ENCODE data around the gene ACBD5.
A peak's percentile ranks its signal among the peaks of the same experiment; 100 is the strongest.

ACBD5 gene

DNA sequence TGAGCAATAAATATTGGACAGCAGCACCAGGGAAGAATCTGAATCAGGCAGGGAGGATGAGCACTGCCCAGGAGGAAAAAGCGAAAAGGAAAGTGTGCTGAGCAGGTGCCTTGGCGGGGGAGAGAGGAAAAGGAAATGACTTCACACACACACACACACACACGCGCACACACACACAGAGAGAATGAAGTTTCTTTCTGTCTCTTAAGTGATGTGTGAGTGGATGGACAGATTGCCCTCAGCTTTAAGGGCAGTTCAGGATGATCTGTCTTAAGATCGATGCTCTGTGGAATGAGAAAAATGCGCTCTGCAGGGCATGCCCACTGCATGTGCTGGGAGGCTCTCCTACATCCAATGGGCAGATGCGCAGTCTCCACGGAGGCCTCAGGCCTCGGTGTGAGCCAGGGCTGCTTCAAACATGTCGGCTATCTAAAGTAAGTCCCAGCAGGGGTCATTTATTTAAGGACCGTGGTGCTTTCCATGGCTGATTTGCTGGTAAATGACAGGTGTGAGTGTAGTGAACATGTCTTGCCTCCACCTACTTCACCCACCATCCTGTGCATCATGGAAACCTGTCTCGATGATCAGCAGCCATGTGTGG, 2.5 kb upstream of the ACBD5 start (continued):
- no peak for TF ChIP-seq ZNF354C (tag by site-specific recombination; IDR thresholded peaks at IDR 0.05; ENCODE audit: borderline replicate concordance, low read depth)
- no peak for TF ChIP-seq ZNF830 (tag by site-specific recombination; IDR thresholded peaks at IDR 0.05; ENCODE audit: low read depth)
- 0 out of 2 replicates have a peak, but pooled peaks have one; percentile 16 for TF ChIP-seq SP7 (tag by site-specific recombination; IDR thresholded peaks at IDR 0.05)
- no peak for TF ChIP-seq ZSCAN16 (tag by site-specific recombination; IDR thresholded peaks at IDR 0.05)
- peak; percentile 21; the same call in 1 of the 2 replicates for TF ChIP-seq ZXDB (tag by site-specific recombination; IDR thresholded peaks at IDR 0.05)
- TF ChIP-seq ZNF184 (tag by site-specific recombination; IDR thresholded peaks at IDR 0.05), result no peak
- no peak for TF ChIP-seq ZNF837 (tag by site-specific recombination; IDR thresholded peaks at IDR 0.05)
- no peak for TF ChIP-seq ZNF416 (tag by site-specific recombination; IDR thresholded peaks at IDR 0.05)
- TF ChIP-seq ZNF544 (tag by site-specific recombination; IDR thresholded peaks at IDR 0.05), result no peak
- no peak for TF ChIP-seq ZNF341 (tag by site-specific recombination; IDR thresholded peaks at IDR 0.05; ENCODE audit: low read depth)
- no peak for TF ChIP-seq ZNF121 (tag by site-specific recombination; IDR thresholded peaks at IDR 0.05)
- TF ChIP-seq, protein P1, sequence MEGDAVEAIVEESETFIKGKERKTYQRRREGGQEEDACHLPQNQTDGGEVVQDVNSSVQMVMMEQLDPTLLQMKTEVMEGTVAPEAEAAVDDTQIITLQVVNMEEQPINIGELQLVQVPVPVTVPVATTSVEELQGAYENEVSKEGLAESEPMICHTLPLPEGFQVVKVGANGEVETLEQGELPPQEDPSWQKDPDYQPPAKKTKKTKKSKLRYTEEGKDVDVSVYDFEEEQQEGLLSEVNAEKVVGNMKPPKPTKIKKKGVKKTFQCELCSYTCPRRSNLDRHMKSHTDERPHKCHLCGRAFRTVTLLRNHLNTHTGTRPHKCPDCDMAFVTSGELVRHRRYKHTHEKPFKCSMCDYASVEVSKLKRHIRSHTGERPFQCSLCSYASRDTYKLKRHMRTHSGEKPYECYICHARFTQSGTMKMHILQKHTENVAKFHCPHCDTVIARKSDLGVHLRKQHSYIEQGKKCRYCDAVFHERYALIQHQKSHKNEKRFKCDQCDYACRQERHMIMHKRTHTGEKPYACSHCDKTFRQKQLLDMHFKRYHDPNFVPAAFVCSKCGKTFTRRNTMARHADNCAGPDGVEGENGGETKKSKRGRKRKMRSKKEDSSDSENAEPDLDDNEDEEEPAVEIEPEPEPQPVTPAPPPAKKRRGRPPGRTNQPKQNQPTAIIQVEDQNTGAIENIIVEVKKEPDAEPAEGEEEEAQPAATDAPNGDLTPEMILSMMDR (tag by site-specific recombination; IDR thresholded peaks at IDR 0.05), result no peak
- TF ChIP-seq ZNF488 (tag by site-specific recombination; IDR thresholded peaks at IDR 0.05), result no peak
- TF ChIP-seq ZNF48 (tag by site-specific recombination; IDR thresholded peaks at IDR 0.05), result no peak
- no peak for TF ChIP-seq ZNF433 (tag by site-specific recombination; IDR thresholded peaks at IDR 0.05; ENCODE audit: low read depth)
- TF ChIP-seq, protein P2, sequence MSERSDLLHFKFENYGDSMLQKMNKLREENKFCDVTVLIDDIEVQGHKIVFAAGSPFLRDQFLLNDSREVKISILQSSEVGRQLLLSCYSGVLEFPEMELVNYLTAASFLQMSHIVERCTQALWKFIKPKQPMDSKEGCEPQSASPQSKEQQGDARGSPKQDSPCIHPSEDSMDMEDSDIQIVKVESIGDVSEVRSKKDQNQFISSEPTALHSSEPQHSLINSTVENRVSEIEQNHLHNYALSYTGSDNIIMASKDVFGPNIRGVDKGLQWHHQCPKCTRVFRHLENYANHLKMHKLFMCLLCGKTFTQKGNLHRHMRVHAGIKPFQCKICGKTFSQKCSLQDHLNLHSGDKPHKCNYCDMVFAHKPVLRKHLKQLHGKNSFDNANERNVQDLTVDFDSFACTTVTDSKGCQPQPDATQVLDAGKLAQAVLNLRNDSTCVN (tag by site-specific recombination; optimal IDR thresholded peaks at IDR 0.05), result peak; percentile 38
- TF ChIP-seq ZNF677 (tag by site-specific recombination; IDR thresholded peaks at IDR 0.05), result no peak
- TF ChIP-seq, protein P3, sequence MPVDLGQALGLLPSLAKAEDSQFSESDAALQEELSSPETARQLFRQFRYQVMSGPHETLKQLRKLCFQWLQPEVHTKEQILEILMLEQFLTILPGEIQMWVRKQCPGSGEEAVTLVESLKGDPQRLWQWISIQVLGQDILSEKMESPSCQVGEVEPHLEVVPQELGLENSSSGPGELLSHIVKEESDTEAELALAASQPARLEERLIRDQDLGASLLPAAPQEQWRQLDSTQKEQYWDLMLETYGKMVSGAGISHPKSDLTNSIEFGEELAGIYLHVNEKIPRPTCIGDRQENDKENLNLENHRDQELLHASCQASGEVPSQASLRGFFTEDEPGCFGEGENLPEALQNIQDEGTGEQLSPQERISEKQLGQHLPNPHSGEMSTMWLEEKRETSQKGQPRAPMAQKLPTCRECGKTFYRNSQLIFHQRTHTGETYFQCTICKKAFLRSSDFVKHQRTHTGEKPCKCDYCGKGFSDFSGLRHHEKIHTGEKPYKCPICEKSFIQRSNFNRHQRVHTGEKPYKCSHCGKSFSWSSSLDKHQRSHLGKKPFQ (tag by site-specific recombination; IDR thresholded peaks at IDR 0.05), result peak; percentile 91
- TF ChIP-seq ZNF473 (tag by site-specific recombination; IDR thresholded peaks at IDR 0.05), result no peak
- no peak for TF ChIP-seq ZNF747 (tag by site-specific recombination; IDR thresholded peaks at IDR 0.05)
- no peak for TF ChIP-seq ZNF530 (tag by site-specific recombination; IDR thresholded peaks at IDR 0.05; ENCODE audit: low read depth)
- TF ChIP-seq, protein P4, sequence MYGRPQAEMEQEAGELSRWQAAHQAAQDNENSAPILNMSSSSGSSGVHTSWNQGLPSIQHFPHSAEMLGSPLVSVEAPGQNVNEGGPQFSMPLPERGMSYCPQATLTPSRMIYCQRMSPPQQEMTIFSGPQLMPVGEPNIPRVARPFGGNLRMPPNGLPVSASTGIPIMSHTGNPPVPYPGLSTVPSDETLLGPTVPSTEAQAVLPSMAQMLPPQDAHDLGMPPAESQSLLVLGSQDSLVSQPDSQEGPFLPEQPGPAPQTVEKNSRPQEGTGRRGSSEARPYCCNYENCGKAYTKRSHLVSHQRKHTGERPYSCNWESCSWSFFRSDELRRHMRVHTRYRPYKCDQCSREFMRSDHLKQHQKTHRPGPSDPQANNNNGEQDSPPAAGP (tag by site-specific recombination; IDR thresholded peaks at IDR 0.05), result no peak
- no peak for TF ChIP-seq ZNF221 (tag by site-specific recombination; IDR thresholded peaks at IDR 0.05; ENCODE audit: borderline replicate concordance)
- TF ChIP-seq ZBTB11 (tag by site-specific recombination; conservative IDR thresholded peaks at IDR 0.05; ENCODE audit: low read depth), result peak; percentile 73
- TF ChIP-seq ZNF157 (tag by site-specific recombination; IDR thresholded peaks at IDR 0.05), result no peak
- TF ChIP-seq ZNF19 (tag by site-specific recombination; IDR thresholded peaks at IDR 0.05; ENCODE audit: low read depth), result no peak
- no peak; the same call in 1 of the 2 replicates for TF ChIP-seq ZFP69B (tag by site-specific recombination; IDR thresholded peaks at IDR 0.05)
- no peak for TF ChIP-seq ZNF175 (tag by site-specific recombination; IDR thresholded peaks at IDR 0.05)
- TF ChIP-seq ZNF548 (tag by site-specific recombination; IDR thresholded peaks at IDR 0.05), result no peak
- no peak for TF ChIP-seq PBX3 (CRISPR knock-in tag; IDR thresholded peaks at IDR 0.05)
- no peak for TF ChIP-seq ZNF623 (tag by site-specific recombination; IDR thresholded peaks at IDR 0.05)
